Measurements from ENCODE around the gene CEP104.

Gene CEP104

GRCh38 chr1:3774946-3775489 lies 82.0 kb downstream of the CEP104 start:
- no peak for TF ChIP-seq CTCF (IDR thresholded peaks at IDR 0.05; ENCODE audit: low read depth, low read length, missing control alignments)
- H3K4me3 ChIP-seq (ENCODE audit: low read depth, low read length), result no peak overlapping the region
- no peak for DNase-seq (ENCODE audit: low read depth)

GRCh38 chr1:3774276-3774945 lies 82.6 kb downstream of the CEP104 start:
- H3K4me3 ChIP-seq (ENCODE audit: low read depth, low read length), result no peak overlapping the region
- no peak for DNase-seq (ENCODE audit: low read depth)
- TF ChIP-seq CTCF (IDR thresholded peaks at IDR 0.05; ENCODE audit: low read depth, low read length, missing control alignments), result no peak

- DNase-seq (ENCODE audit: low read depth), result no peak
- H3K4me3 ChIP-seq (ENCODE audit: low read depth, low read length), result no peak overlapping the region
- no peak for TF ChIP-seq CTCF (IDR thresholded peaks at IDR 0.05; ENCODE audit: low read depth, low read length, missing control alignments)
These were observed 83.3 kb downstream of the CEP104 start for GRCh38 chr1:3773572-3774275.

GRCh38 chr1:3772715-3773571 lies 84.1 kb downstream of the CEP104 start, which contains the start of gene SMIM1:
TSS of gene SMIM1 (plus strand) at chr1:3772749. CDS start at chr1:3775374, 2,625 bp downstream.
- DNase-seq (ENCODE audit: low read depth), result no peak
- TF ChIP-seq CTCF (IDR thresholded peaks at IDR 0.05; ENCODE audit: low read depth, low read length, missing control alignments), result no peak
- H3K4me3 ChIP-seq (ENCODE audit: low read depth, low read length), result peak within 1 kb of the TSS; percentile 59

GRCh38 chr1:3772027-3772714 lies 84.8 kb downstream of the CEP104 start:
- peak overlapping the region; percentile 59 for H3K4me3 ChIP-seq (ENCODE audit: low read depth, low read length)
- TF ChIP-seq CTCF (IDR thresholded peaks at IDR 0.05; ENCODE audit: low read depth, low read length, missing control alignments), result no peak
- peak; percentile 49 for DNase-seq (ENCODE audit: low read depth)
